Measurements from ENCODE around the gene B4GALT4.

- TF ChIP-seq CTCF (IDR thresholded peaks at IDR 0.05): no peak
- no peak for TF ChIP-seq CHD2 (IDR thresholded peaks at IDR 0.05; ENCODE audit: low read length, partially characterized antibody)
- no peak for TF ChIP-seq POLR2A (IDR thresholded peaks at IDR 0.05; ENCODE audit: low read length)
Observed at GRCh38 chr3:119230745-119231144, 9.9 kb downstream of the B4GALT4 start.

Data from A549 (cell line).